ENCODE data around the gene LARGE1.

The LARGE1 gene

GRCh38 chr22:33879796-33880195 is 40.5 kb downstream of the LARGE1 start:
- TF ChIP-seq POLR2AphosphoS5 (IDR thresholded peaks at IDR 0.05; ENCODE audit: low read depth, low read length): no peak
- no peak for TF ChIP-seq SIN3A (IDR thresholded peaks at IDR 0.05; ENCODE audit: borderline replicate concordance, insufficient read depth, low read length)
- no peak for TF ChIP-seq FOXP2 (optimal IDR thresholded peaks at IDR 0.05; ENCODE audit: borderline replicate concordance, extremely low read depth, extremely low read length, insufficient read depth)
- TF ChIP-seq TAF1 (IDR thresholded peaks at IDR 0.05; ENCODE audit: borderline replicate concordance, insufficient read depth, low read length): no peak
- no peak for TF ChIP-seq REST (IDR thresholded peaks at IDR 0.05; ENCODE audit: insufficient read depth in 1 of 2, low read depth in 2 of 2, low read length in 2 of 2)

- TF ChIP-seq TAF1 (IDR thresholded peaks at IDR 0.05; ENCODE audit: borderline replicate concordance, insufficient read depth, low read length) (no peak), FOXP2 (optimal IDR thresholded peaks at IDR 0.05; ENCODE audit: borderline replicate concordance, extremely low read depth, extremely low read length, insufficient read depth) (no peak), REST (IDR thresholded peaks at IDR 0.05; ENCODE audit: insufficient read depth in 1 of 2, low read depth in 2 of 2, low read length in 2 of 2) (no peak), POLR2AphosphoS5 (IDR thresholded peaks at IDR 0.05; ENCODE audit: low read depth, low read length) (no peak), SIN3A (IDR thresholded peaks at IDR 0.05; ENCODE audit: borderline replicate concordance, insufficient read depth, low read length) (no peak)
Observed at GRCh38 chr22:33875316-33875715, 45.0 kb downstream of the LARGE1 start.

- TF ChIP-seq REST (IDR thresholded peaks at IDR 0.05; ENCODE audit: insufficient read depth in 1 of 2, low read depth in 2 of 2, low read length in 2 of 2): no peak
Observed at GRCh38 chr22:33874206-33874605, 46.1 kb downstream of the LARGE1 start.

GRCh38 chr22:33873666-33874065 is 46.6 kb downstream of the LARGE1 start:
- TF ChIP-seq TAF1 (IDR thresholded peaks at IDR 0.05; ENCODE audit: borderline replicate concordance, insufficient read depth, low read length) (no peak), SIN3A (IDR thresholded peaks at IDR 0.05; ENCODE audit: borderline replicate concordance, insufficient read depth, low read length) (no peak), REST (IDR thresholded peaks at IDR 0.05; ENCODE audit: insufficient read depth in 1 of 2, low read depth in 2 of 2, low read length in 2 of 2) (no peak), POLR2AphosphoS5 (IDR thresholded peaks at IDR 0.05; ENCODE audit: low read depth, low read length) (no peak), FOXP2 (optimal IDR thresholded peaks at IDR 0.05; ENCODE audit: borderline replicate concordance, extremely low read depth, extremely low read length, insufficient read depth) (no peak)

- TF ChIP-seq REST (IDR thresholded peaks at IDR 0.05; ENCODE audit: insufficient read depth in 1 of 2, low read depth in 2 of 2, low read length in 2 of 2) (no peak), FOXP2 (optimal IDR thresholded peaks at IDR 0.05; ENCODE audit: borderline replicate concordance, extremely low read depth, extremely low read length, insufficient read depth) (no peak), SIN3A (IDR thresholded peaks at IDR 0.05; ENCODE audit: borderline replicate concordance, insufficient read depth, low read length) (no peak), TAF1 (IDR thresholded peaks at IDR 0.05; ENCODE audit: borderline replicate concordance, insufficient read depth, low read length) (no peak)
Observed at GRCh38 chr22:33873186-33873585, 47.1 kb downstream of the LARGE1 start.
